GM12874 (cell line): ENCODE data around the gene CALCR.

Experiments
- TF ChIP-seq, protein P1 (sequence below): IDR thresholded peaks from 2 replicates; pipeline ENCODE4 v1.5.1; 2011; ENCODE audit warnings: low read depth, mild to moderate bottlenecking, control low read depth, low read length, moderate library complexity; ENCODE audit not compliant: insufficient read depth

CALCR gene

DNA sequence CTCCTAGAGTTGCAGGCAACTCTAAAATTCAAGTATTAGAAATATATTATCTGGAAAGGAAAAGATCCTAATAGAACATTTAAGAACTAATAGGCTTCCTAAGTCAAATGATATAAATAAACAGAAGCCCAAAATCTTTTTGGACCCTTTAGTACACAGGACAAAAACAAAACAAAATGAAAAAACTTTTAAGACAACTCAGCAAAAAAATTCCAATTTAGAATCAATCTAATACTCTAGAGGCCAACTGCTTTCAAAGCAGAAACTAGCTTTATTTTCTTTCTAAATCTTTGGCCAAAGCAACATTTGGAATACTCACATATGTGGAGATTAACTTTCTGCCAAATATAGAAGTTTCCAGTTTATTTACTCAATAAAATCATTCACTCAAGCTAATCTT, 65.2 kb downstream of the CALCR start:
- TF ChIP-seq, protein P1, sequence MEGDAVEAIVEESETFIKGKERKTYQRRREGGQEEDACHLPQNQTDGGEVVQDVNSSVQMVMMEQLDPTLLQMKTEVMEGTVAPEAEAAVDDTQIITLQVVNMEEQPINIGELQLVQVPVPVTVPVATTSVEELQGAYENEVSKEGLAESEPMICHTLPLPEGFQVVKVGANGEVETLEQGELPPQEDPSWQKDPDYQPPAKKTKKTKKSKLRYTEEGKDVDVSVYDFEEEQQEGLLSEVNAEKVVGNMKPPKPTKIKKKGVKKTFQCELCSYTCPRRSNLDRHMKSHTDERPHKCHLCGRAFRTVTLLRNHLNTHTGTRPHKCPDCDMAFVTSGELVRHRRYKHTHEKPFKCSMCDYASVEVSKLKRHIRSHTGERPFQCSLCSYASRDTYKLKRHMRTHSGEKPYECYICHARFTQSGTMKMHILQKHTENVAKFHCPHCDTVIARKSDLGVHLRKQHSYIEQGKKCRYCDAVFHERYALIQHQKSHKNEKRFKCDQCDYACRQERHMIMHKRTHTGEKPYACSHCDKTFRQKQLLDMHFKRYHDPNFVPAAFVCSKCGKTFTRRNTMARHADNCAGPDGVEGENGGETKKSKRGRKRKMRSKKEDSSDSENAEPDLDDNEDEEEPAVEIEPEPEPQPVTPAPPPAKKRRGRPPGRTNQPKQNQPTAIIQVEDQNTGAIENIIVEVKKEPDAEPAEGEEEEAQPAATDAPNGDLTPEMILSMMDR = no peak

DNA sequence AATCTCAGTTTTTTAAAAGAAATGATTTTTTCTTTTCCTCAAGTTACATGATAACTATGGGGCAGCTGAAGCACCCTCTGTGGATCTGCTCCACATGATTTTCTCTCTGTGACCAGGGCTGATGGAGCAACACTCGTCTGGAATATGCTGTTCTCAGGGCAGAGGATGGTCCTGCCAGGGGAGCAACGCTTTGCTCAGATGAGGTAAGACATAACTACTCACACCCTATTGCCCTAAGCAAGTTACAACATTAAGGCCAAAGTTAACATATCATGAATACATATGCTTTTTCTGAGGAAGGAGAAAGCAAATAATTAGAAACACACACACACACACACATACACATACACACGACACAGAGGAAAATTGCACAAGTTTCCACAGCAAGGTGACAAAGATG, 71.4 kb downstream of the CALCR start:
- TF ChIP-seq, protein P1 = no peak

DNA sequence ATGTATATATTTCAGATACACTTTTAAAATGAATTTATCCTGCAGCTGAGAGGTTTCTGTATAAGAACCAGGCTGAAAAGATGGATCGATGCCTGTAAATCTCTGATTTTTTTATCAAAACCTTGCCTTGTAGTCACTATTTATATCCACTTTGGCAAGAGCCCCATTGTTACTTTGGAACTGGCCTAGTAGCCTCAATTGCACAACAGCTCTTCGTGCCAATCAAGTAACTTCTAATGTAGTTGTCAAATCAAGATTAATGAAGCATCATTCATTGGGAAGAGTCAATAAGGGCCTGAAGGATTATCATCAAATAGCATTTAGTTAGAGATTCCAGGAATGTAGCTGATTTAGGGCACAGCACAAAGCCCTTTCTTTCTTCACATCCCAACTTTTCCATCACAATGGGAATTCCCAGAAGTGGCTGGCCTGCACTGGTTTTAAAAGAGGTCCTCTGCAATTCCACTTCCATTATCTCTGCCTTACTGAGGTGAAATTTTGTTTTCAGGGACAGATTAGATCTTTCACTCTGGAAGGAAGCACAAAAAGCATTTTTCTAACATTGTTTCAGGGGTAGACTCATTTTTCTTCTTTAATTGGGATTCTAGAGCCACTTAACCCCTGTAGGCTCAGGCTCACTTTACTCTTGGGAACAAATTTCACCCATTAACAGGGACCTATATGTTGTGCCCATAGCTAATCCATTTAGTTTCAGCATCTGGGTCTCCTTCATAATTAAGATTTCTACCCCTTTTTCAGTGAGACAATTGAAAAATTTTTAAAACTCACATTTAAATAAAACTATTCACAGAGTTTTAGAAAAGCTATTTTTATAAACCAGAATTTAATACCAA, 97.8 kb downstream of the CALCR start:
- TF ChIP-seq, protein P1 = no peak

DNA sequence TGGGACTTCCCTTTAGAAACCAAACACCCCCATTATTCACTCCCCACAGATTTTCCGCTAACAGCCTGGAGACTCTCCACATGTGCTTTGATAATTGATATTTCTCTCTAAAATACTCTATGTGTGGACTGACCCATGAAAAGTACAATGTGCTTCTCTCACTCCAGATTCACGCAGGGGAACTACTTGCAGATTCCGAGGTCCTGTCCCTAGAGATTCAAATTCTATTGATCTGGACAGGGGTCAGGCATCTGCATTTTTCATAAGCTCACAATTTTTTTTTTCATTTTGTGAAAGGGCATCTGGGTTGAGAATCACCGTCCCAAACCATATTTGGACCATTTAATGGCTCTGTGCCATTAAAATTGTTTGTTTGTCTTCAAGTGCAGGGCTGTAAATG, 98.7 kb downstream of the CALCR start:
- TF ChIP-seq, protein P1 = no peak

DNA sequence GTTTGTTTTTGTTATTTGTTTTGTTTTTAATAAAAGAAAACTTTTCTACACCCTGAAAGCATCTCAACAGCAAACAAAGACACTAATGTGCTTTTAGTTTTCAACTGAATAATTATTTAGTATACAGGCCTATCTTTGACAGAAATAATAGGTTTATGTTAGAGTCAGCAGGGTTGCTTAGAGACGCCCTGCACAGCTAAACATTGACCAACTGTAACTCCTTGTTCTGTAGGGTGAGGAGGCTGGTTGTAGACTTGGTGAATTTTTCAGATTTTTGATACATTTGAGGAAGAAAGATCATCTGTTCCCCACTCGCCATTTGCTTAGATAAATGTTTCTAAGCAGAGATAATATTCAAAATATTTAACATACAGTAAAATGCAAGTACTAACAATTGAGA, 103.1 kb downstream of the CALCR start:
- TF ChIP-seq, protein P1 = no peak

DNA sequence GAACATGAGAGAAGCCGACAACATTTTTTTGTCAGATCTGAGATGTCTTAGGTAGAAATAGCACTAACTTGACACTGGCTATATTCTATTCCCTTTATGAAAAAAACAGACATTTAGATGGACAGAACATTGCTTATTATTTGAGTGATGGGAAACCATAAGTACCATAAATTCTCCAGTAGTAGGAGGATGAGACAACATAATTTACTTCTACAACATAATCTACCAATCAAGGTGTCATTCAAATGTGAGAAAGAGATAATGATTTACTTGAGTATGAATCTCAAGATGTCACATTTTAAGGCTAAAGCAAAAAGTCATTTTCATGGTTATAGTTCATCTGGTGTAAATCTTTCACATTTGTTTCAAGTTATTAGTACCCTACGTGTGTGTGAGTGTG, 110.8 kb downstream of the CALCR start:
- TF ChIP-seq, protein P1 = no peak

DNA sequence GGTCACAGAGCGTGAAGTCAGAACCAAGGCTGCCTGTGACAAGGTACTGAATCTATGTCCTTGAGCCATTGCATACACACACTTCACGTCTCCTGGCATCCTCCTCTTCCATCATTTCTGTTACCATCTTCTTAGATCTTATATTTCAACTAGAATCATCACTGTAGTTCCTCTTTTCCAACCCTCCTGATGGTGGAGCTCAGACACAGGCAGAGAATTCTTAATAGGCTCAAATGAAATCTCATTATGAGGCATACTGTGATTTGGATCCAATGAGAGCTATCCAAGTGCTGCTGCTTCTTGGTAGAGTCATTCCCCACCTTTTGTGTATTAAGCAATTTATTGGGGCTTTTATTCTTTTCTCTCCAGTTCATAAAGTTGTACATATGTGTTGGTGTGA, 113.2 kb downstream of the CALCR start:
- TF ChIP-seq, protein P1 = no peak
